Fibroblast of mammary gland (primary cell): Measurements from ENCODE around the gene BMPR1B.
"Not testable (repeated sequence)": the region's sequence is repeated elsewhere in the genome, so short reads cannot be mapped to it uniquely, and the experiment has no call there.

Experiments
- DNase-seq: peaks from one replicate; pipeline ENCODE4 v3.0.0-alpha.2; 2010; ENCODE audit warnings: low read depth
- H3K4me3 ChIP-seq: 2 replicates; pipeline ENCODE4 v1.5.1; 2011; ENCODE audit warnings: low read depth, mild to moderate bottlenecking, low read length, moderate library complexity; ENCODE audit not compliant: control insufficient read depth
- CTCF ChIP-seq: conservative IDR thresholded peaks from 2 replicates; pipeline ENCODE4 v1.5.1; 2011; ENCODE audit warnings: low read depth, low read length, inconsistent platforms; ENCODE audit not compliant: control insufficient read depth, insufficient read depth

BMPR1B gene

GRCh38 chr4:94819371-94820168, 61.8 kb downstream of the BMPR1B start:
- TF ChIP-seq CTCF, result no peak
- no peak overlapping the region for H3K4me3 ChIP-seq
- DNase-seq, result no peak

GRCh38 chr4:94826206-94826605, 68.5 kb downstream of the BMPR1B start:
- H3K4me3 ChIP-seq, result no peak overlapping the region
- DNase-seq, result no peak
- TF ChIP-seq CTCF, result no peak

GRCh38 chr4:94827481-94828110, 69.8 kb downstream of the BMPR1B start:
- peak; percentile 91 for DNase-seq
- no peak for TF ChIP-seq CTCF
- H3K4me3 ChIP-seq, result peak overlapping the region; percentile 21

GRCh38 chr4:94828882-94829281, 71.1 kb downstream of the BMPR1B start:
- no peak for TF ChIP-seq CTCF
- no peak overlapping the region for H3K4me3 ChIP-seq
- DNase-seq, result no peak

- H3K4me3 ChIP-seq, result no peak overlapping the region
- TF ChIP-seq CTCF, result no peak
- DNase-seq, result no peak
These were observed 73.9 kb downstream of the BMPR1B start for GRCh38 chr4:94831607-94832006.

- H3K4me3 ChIP-seq, result not testable (repeated sequence)
These were observed 74.6 kb downstream of the BMPR1B start for GRCh38 chr4:94832329-94832728.

GRCh38 chr4:94833394-94833793, 75.6 kb downstream of the BMPR1B start:
- DNase-seq, result peak; percentile 75
- TF ChIP-seq CTCF, result no peak
- no peak overlapping the region for H3K4me3 ChIP-seq

More at GRCh38 chr4:94832329-94832728, 74.6 kb downstream of the BMPR1B start:
- not testable (repeated sequence) for DNase-seq
